HEK293T (cell line): Measurements from ENCODE around the gene SEC23IP.

Experiments
- ARNT ChIP-seq: fragments of 450-650 bp; IDR thresholded peaks from 2 replicates; pipeline ENCODE4 v1.6.1; 2017; ENCODE audit warnings: mild to moderate bottlenecking
- ELF4 ChIP-seq: fragments of 450-650 bp; IDR thresholded peaks from 2 replicates; pipeline ENCODE4 v1.6.1; 2017; ENCODE audit warnings: antibody characterized with exemption
- FOXM1 ChIP-seq: fragments of 450-650 bp; IDR thresholded peaks from 2 replicates; pipeline ENCODE4 v1.6.1; 2017; ENCODE audit warnings: mild to moderate bottlenecking, borderline replicate concordance
- SP1 ChIP-seq: fragments of 450-650 bp; IDR thresholded peaks from 2 replicates; pipeline ENCODE4 v1.6.1; 2017
- SUZ12 ChIP-seq: fragments of 450-650 bp; IDR thresholded peaks from 2 replicates; pipeline ENCODE4 v1.6.1; 2016; ENCODE audit warnings: mild to moderate bottlenecking

DNA sequence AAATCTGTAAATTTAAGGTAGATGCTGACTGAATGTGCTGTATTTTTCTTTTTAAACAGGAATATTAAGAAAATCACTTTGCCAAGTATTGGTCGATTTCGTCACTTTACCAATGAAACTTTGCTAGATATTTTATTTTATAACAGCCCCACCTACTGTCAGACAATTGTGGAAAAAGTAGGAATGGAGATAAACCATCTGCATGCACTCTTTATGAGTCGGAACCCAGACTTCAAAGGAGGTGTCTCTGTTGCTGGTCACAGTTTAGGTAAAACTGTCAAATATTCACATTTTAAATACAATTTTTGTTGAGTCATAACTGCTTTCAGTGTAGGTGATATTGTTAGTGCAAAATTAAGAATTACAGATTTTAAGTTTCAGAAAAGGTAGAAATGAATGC, 25.2 kb downstream of the SEC23IP start:
- TF ChIP-seq FOXM1 (no peak), SUZ12 (no peak), ARNT (no peak), ELF4 (no peak), SP1 (no peak)
